ENCODE results near the gene NELL1. TPM values are rescaled to one million over a fixed set of nuclear protein-coding genes. Genes with fewer than 3 reads are reported as not detected.
A peak's percentile ranks its signal among the peaks of the same experiment; 100 is the strongest.

NELL1 gene
- total and polyA plus RNA-seq, 2 experiments from 2014 or later = not detected

- no peak for DNase-seq
- H2AFZ ChIP-seq = no peak overlapping the region
- peaks cover 45% of the 10 kb centered on the region for H3K27me3 ChIP-seq (replicated peaks; ENCODE audit: insufficient read depth)
- no peaks in the 10 kb centered on the region for H3K79me2 ChIP-seq (ENCODE audit: insufficient read depth)
- H3K9me3 ChIP-seq (ENCODE audit: low read depth) = no peaks in the 10 kb centered on the region
- in situ Hi-C loops (cut with MboI) = no loop called here
- H3K27ac ChIP-seq = no peak overlapping the region
- no peak overlapping the region for H3K4me2 ChIP-seq (ENCODE audit: unreplicated experiment)
- H3K36me3 ChIP-seq (ENCODE audit: low read depth) = no peaks in the 10 kb centered on the region
- no peaks in the 10 kb centered on the region for H3K9me2 ChIP-seq (ENCODE audit: insufficient read depth)
- H3K4me3 ChIP-seq = no peak overlapping the region
- H4K20me1 ChIP-seq (ENCODE audit: insufficient read depth) = no peaks in the 10 kb centered on the region
- H3K4me1 ChIP-seq (ENCODE audit: insufficient read depth) = no peaks in the 10 kb centered on the region
- no peak overlapping the region for H3K9ac ChIP-seq
- WGBS, 2 experiments (ENCODE audit: low coverage in 1 of 2, low lambda C conversion rate in 2 of 2, missing lambda C conversion rate in 2 of 2) = 48 to 50% methylated on average over 21 of the region's 21 CpGs
- TF ChIP-seq EZH2phosphoT487 (IDR thresholded peaks at IDR 0.05; ENCODE audit: insufficient read depth, low read depth) = no peak
- TF ChIP-seq EZH2 (IDR thresholded peaks at IDR 0.05; ENCODE audit: insufficient read depth, poor library complexity, severe bottlenecking) = no peak
- no peaks in the 10 kb centered on the region for H3F3A ChIP-seq (ENCODE audit: insufficient read depth)
Observed at GRCh38 chr11:20670932-20671403, 1.6 kb downstream of the NELL1 start.

- Histone ChIP-seq H3K27me3 (replicated peaks; ENCODE audit: insufficient read depth) (peaks cover 42% of the 10 kb centered on the region), H3K4me3 (no peak overlapping the region), H3K4me1 (ENCODE audit: insufficient read depth) (no peaks in the 10 kb centered on the region), H3K9me3 (ENCODE audit: low read depth) (no peaks in the 10 kb centered on the region), H3K4me2 (ENCODE audit: unreplicated experiment) (no peak overlapping the region), H3K9ac (no peak overlapping the region), H3K79me2 (ENCODE audit: insufficient read depth) (no peaks in the 10 kb centered on the region), H3K36me3 (ENCODE audit: low read depth) (no peaks in the 10 kb centered on the region), H4K20me1 (ENCODE audit: insufficient read depth) (no peaks in the 10 kb centered on the region), H3K9me2 (ENCODE audit: insufficient read depth) (no peaks in the 10 kb centered on the region), H3F3A (ENCODE audit: insufficient read depth) (no peaks in the 10 kb centered on the region), H2AFZ (no peak overlapping the region), H3K27ac (no peak overlapping the region)
- 4 to 8% methylated on average over 6 of the region's 6 CpGs for WGBS, 2 experiments (ENCODE audit: low coverage in 1 of 2, low lambda C conversion rate in 2 of 2, missing lambda C conversion rate in 2 of 2)
- no peak for TF ChIP-seq EZH2 (IDR thresholded peaks at IDR 0.05; ENCODE audit: insufficient read depth, poor library complexity, severe bottlenecking)
- no peak for TF ChIP-seq EZH2phosphoT487 (IDR thresholded peaks at IDR 0.05; ENCODE audit: insufficient read depth, low read depth)
- peak; percentile 14 for DNase-seq
- in situ Hi-C loops (cut with MboI) = no loop called here
Observed at GRCh38 chr11:20671856-20672546, 2.6 kb downstream of the NELL1 start.

GRCh38 chr11:20672575-20672974, 3.2 kb downstream of the NELL1 start:
- Histone ChIP-seq H3F3A (ENCODE audit: insufficient read depth) (no peaks in the 10 kb centered on the region), H3K4me3 (no peak overlapping the region), H4K20me1 (ENCODE audit: insufficient read depth) (no peaks in the 10 kb centered on the region), H3K79me2 (ENCODE audit: insufficient read depth) (no peaks in the 10 kb centered on the region), H3K9ac (no peak overlapping the region), H2AFZ (no peak overlapping the region), H3K36me3 (ENCODE audit: low read depth) (no peaks in the 10 kb centered on the region), H3K4me2 (ENCODE audit: unreplicated experiment) (no peak overlapping the region), H3K4me1 (ENCODE audit: insufficient read depth) (no peaks in the 10 kb centered on the region), H3K9me3 (ENCODE audit: low read depth) (no peaks in the 10 kb centered on the region), H3K9me2 (ENCODE audit: insufficient read depth) (no peaks in the 10 kb centered on the region), H3K27me3 (replicated peaks; ENCODE audit: insufficient read depth) (peaks cover 42% of the 10 kb centered on the region), H3K27ac (no peak overlapping the region)
- DNase-seq = no peak
- TF ChIP-seq EZH2 (IDR thresholded peaks at IDR 0.05; ENCODE audit: insufficient read depth, poor library complexity, severe bottlenecking) = no peak
- TF ChIP-seq EZH2phosphoT487 (IDR thresholded peaks at IDR 0.05; ENCODE audit: insufficient read depth, low read depth) = no peak
- WGBS, 2 experiments (ENCODE audit: low coverage in 1 of 2, low lambda C conversion rate in 2 of 2, missing lambda C conversion rate in 2 of 2) = 0 to 3% methylated on average over 1 to 2 of the region's 2 CpGs
- in situ Hi-C loops (cut with MboI) = no loop called here

GRCh38 chr11:20676658-20677057, 7.3 kb downstream of the NELL1 start:
- no peak overlapping the region for H3K4me3 ChIP-seq
- WGBS, 2 experiments (ENCODE audit: low coverage in 1 of 2, low lambda C conversion rate in 2 of 2, missing lambda C conversion rate in 2 of 2) = 18 to 38% methylated on average over 2 of the region's 2 CpGs
- TF ChIP-seq EZH2phosphoT487 (IDR thresholded peaks at IDR 0.05; ENCODE audit: insufficient read depth, low read depth) = no peak
- TF ChIP-seq EZH2 (IDR thresholded peaks at IDR 0.05; ENCODE audit: insufficient read depth, poor library complexity, severe bottlenecking) = no peak
- no peak overlapping the region for H3K27ac ChIP-seq
- no peaks in the 10 kb centered on the region for H3K9me2 ChIP-seq (ENCODE audit: insufficient read depth)
- no peaks in the 10 kb centered on the region for H3K4me1 ChIP-seq (ENCODE audit: insufficient read depth)
- H3K4me2 ChIP-seq (ENCODE audit: unreplicated experiment) = no peak overlapping the region
- H3K9ac ChIP-seq = no peak overlapping the region
- no peak for DNase-seq
- peaks cover 4% of the 10 kb centered on the region; the same call in 1 of the 2 replicates for H3K27me3 ChIP-seq (replicated peaks; ENCODE audit: insufficient read depth)
- no peaks in the 10 kb centered on the region for H3F3A ChIP-seq (ENCODE audit: insufficient read depth)
- no peaks in the 10 kb centered on the region for H3K79me2 ChIP-seq (ENCODE audit: insufficient read depth)
- H4K20me1 ChIP-seq (ENCODE audit: insufficient read depth) = no peaks in the 10 kb centered on the region
- no peaks in the 10 kb centered on the region for H3K36me3 ChIP-seq (ENCODE audit: low read depth)
- H2AFZ ChIP-seq = no peak overlapping the region
- H3K9me3 ChIP-seq (ENCODE audit: low read depth) = no peaks in the 10 kb centered on the region
- in situ Hi-C loops (cut with MboI) = no loop called here
